Frontal cortex (tissue), 4 donors: ENCODE measurements around the gene PDAP1. TPM values are rescaled to one million over a fixed set of nuclear protein-coding genes. Genes with fewer than 3 reads are reported as not detected.
"Not testable (repeated sequence)": the region's sequence is repeated elsewhere in the genome, so short reads cannot be mapped to it uniquely, and the experiment has no call there.

Source experiments
- DNase-seq, 2 donors: peaks; one replicate each; pipeline ENCODE4 v3.0.0; 2012; ENCODE audit warnings: low spot score in 2 of 2
- FAIRE-seq: peaks from 2 replicates; lab custom pipeline; 2012; peaks lifted over from hg19 to GRCh38; lab: Jason Lieb, UNC
- total RNA-seq: library from RNA; depleted of rRNA; stranded (reverse); fragments of >200 nt; gene quantifications from one replicate; pipeline ENCODE4 v1.2.3, GENCODE V29; 2014
- donor health status: control.
- donor health status: control.
- donor health status: control.

Gene PDAP1
- total RNA-seq, 1 donor from 2014 or later: 15.1 TPM

DNA sequence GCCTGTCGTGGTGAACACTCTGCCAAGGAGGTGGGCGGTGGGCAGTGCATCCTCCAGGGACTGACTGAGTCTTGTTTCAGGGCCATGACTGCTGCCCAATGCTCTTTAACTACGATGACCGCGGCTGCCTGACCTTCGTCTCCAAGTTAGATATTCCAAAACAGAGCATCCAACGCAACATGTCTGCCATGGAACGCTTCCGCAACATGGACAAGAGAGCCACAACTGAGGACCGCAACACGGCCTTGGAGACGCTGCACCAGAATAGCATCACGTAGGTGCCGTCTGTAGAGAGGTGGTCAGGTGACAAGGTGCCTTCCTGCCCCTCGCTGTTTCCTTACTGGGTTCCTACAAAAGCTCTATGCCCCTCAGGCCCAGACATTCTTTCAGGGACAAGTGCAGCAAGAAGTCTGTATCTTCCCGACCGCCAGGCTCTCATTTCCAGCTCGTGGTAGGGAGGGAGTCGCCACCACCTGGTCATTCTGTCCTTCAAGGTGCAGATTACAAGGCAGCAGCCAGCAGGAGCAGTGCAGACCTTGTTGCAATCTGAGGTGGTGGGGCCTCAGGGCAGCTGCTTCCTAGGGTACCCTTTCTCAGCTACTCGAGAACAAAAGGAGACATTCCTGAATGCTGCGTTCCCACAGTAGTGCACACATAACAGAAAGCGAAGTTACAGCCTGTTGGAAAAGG lies 48.8 kb downstream of the PDAP1 start:
- DNase-seq: no peak

DNA sequence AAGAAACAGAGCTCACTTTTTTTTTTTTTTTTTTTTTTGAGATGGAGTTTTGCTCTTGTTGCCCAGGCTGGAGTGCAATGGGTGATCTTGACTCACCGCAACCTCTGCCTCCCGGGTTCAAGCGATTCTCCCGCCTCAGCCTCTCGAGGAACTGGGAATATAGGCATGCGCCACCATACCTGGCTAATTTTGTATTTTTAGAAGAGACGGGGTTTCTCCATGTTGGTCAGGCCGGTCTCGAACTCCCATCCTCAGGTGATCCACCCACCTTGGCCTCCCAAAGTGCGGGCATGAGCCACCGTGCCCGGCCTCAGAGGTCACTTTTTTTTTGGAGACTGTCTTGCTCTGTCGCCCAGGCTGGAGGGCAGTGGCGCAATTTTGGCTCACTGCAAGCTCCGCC lies 49.9 kb downstream of the PDAP1 start:
- not testable (repeated sequence) for DNase-seq, FAIRE-seq

More for the DNA sequence above, 48.8 kb downstream of the PDAP1 start:
- FAIRE-seq: no peak

DNA sequence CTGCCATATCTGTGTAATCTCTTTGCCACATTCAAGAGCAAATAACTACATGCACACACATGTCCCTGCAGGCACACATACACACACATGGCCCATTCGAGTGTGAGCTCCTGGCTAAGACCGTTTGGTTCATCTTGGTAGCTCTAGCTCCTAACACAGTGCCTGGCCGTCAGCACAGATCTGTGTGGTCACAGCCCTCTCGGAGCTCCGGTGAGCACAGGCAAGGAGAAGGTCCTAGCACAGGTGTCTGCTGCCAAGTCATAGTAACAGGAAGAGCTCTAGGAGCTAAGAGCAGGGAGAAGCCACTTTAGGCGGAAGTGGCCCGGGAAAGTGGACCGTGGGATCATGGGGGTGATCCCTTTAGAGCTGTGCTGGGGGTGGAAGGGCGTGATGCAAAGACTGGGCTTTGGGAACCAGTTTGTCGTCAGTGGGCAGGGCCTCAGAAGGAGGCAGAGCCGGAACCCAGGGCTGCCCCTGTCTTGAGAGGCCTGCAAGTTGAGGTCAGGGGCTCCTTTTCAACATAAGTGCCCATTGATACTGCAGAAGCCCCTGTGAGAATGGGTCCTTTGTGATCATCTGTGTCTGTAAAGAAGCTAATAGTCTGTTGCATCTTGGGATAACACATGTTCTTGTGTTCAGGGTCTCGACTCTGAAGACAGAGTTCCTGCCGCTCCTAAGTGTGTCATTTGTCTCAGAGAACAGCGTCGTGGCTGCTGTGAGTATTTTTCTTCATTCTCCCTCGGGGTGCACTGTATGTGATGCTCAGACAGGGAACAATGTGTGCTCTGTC lies 50.5 kb downstream of the PDAP1 start:
- FAIRE-seq (no peak), DNase-seq (no peak)

DNA sequence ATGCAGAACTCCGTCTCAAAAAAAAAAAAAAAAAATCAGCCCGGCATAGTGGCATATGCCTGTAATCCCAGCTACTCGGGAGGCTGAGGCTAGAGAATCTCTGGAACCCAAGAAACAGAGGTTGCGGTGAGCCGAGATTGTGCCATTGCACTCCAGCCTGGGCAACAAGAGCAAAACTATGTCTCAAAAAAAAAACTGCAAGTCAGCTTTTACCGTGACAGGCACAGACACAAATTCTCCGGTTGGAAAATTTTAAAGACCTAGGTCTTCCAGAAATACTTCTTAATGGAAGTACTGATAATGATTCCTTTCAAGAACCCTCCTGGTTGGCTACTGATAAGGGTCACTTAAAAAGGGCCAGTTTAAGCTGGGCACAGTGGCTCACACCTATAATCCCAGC lies 53.3 kb downstream of the PDAP1 start:
- FAIRE-seq: no peak
- DNase-seq: no peak

DNA sequence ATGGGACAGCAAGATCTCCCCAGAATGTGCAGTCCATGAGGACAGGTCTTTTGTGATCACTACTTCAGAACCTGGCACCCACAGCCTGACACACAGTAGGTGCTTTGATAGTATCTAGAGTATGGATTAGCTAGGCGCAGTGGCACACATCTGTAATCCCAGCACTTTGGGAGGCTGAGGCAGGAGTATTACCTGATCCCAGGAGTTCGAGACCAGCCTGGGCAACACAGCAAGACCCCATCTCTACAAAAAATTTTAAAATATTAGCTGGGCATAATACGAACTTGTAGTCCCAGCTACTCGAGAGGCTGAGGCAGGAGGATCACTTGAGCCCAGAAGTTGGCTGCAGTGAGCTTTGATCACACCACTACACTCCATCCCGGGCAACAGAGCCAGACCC lies 56.1 kb downstream of the PDAP1 start:
- FAIRE-seq (no peak), DNase-seq (no peak)

DNA sequence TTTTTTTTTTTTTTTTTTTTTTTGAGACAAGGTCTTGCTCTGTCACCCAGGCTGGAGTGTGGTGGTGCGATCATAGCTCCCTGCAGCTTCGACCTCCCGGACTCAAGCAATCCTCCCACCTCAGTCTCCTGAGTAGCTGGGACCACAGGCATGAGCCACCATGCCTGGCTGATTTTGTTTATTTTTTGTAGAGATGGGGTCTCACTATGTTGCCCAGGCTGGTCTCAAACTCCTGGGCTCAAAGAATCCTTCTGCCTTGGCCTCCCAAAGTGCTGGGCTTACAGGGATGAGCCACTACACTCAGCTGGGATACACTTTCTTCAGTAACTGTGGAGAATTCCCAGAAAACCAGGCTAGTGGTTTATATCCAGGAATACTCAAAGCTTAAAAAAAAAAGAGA lies 57.8 kb downstream of the PDAP1 start:
- FAIRE-seq, DNase-seq: not testable (repeated sequence)

Other genes with a start within 250 kb of the PDAP1 start
- gene KPNA7, start 200.5 kb downstream of the PDAP1 start, total RNA-seq: not detected
- gene MYH16, start 135.8 kb downstream of the PDAP1 start, total RNA-seq: not detected
- 101 TPM for gene ARPC1A, start 82.7 kb downstream of the PDAP1 start, total RNA-seq
- gene ARPC1B, start 33.9 kb downstream of the PDAP1 start, total RNA-seq: 15.1 TPM
- gene BUD31, start 372 bp upstream of the PDAP1 start, total RNA-seq: 68.5 TPM
- gene PTCD1, start 30.2 kb upstream of the PDAP1 start, total RNA-seq: 5.7 TPM
- 19.6 TPM for gene CPSF4, start 30.3 kb upstream of the PDAP1 start, total RNA-seq
- gene ATP5MF, start 57.6 kb upstream of the PDAP1 start, total RNA-seq: 350 TPM
- 20.8 TPM for gene ZNF789, start 64.3 kb upstream of the PDAP1 start, total RNA-seq
- gene ZNF394, start 91.7 kb upstream of the PDAP1 start, total RNA-seq: 43.2 TPM
- 20.4 TPM for gene ZKSCAN5, start 96.1 kb upstream of the PDAP1 start, total RNA-seq
- gene FAM200A, start 143.5 kb upstream of the PDAP1 start, total RNA-seq: 19.6 TPM
- gene ZNF655, start 150.0 kb upstream of the PDAP1 start, total RNA-seq: 59.9 TPM
- gene TMEM225B, start 189.7 kb upstream of the PDAP1 start, total RNA-seq: not detected
- 12.2 TPM for gene ZSCAN25, start 208.3 kb upstream of the PDAP1 start, total RNA-seq